Measurements from ENCODE around the gene IFITM10. TPM values are rescaled to one million over a fixed set of nuclear protein-coding genes. Genes with fewer than 3 reads are reported as not detected.

The IFITM10 gene
- total and polyA plus RNA-seq, 10 of the 15 experiments (the other 5 are each of a cell fraction or from before 2014, with no cell fraction given): 0.04 to 0.27 TPM; not detected in 8

- in situ Hi-C loops (cut with MboI): no loop called here
- H3K4me3 ChIP-seq: no peak overlapping the region
- ChIA-PET SMC1A (ENCODE audit: uncharacterized antibody, unreplicated experiment) (no interaction called here), CTCF (no interaction called here), POLR2A (no interaction called here), RAD21 (ENCODE audit: unreplicated experiment) (no interaction called here)
- no peak for DNase-seq (ENCODE audit: low read depth, low spot score)
- no peaks in the 10 kb centered on the region for H3K79me2 ChIP-seq (ENCODE audit: control insufficient read depth, insufficient read depth, low read length)
- H3K9ac ChIP-seq (ENCODE audit: control insufficient read depth, insufficient read depth, low read length): no peak overlapping the region
- intact Hi-C loops (cut with micrococcal nuclease; ENCODE audit: unreplicated experiment): no loop called here
- ATAC-seq: no peak
- BruUV-seq (replicated peaks): no TSS peak
- WGBS (ENCODE audit: insufficient coverage, insufficient replicate concordance, low lambda C conversion rate, missing lambda C conversion rate): 44% methylated on average over 12 of the region's 12 CpGs
- no peak for FAIRE-seq
- no peaks in the 10 kb centered on the region for H3K27me3 ChIP-seq (replicated peaks in 1 of 2; ENCODE audit: control insufficient read depth in 2 of 2, insufficient read depth in 2 of 2, low read length in 1 of 2)
- no peaks in the 10 kb centered on the region for H3K36me3 ChIP-seq (ENCODE audit: control insufficient read depth in 2 of 2, insufficient read depth in 2 of 2, low read length in 1 of 2)
- no peaks in the 10 kb centered on the region for H4K20me1 ChIP-seq (ENCODE audit: control insufficient read depth, insufficient read depth)
- H3K9me3 ChIP-seq (replicated peaks; ENCODE audit: control insufficient read depth, insufficient read depth, low read length): no peaks in the 10 kb centered on the region
- no peak overlapping the region for H3K4me2 ChIP-seq (ENCODE audit: control insufficient read depth, insufficient read depth)
- TF ChIP-seq BCL11A (IDR thresholded peaks at IDR 0.05; ENCODE audit: low read depth, low read length): no peak
- TF ChIP-seq USF2 (IDR thresholded peaks at IDR 0.05; ENCODE audit: borderline replicate concordance, low read depth, low read length): no peak
- TF ChIP-seq SREBF1 (IDR thresholded peaks at IDR 0.05; ENCODE audit: low read length): no peak
- no peak for TF ChIP-seq STAT1 (conservative IDR thresholded peaks at IDR 0.05)
- TF ChIP-seq BMI1 (IDR thresholded peaks at IDR 0.05; ENCODE audit: borderline replicate concordance): no peak
- no peak for TF ChIP-seq NFYB (IDR thresholded peaks at IDR 0.05; ENCODE audit: insufficient read depth, low read depth, low read length)
- TF ChIP-seq TAF1 (IDR thresholded peaks at IDR 0.05; ENCODE audit: borderline replicate concordance, low read depth, low read length): no peak
- no peak for TF ChIP-seq TBL1XR1 (IDR thresholded peaks at IDR 0.05; ENCODE audit: low read depth, low read length)
- TF ChIP-seq ASH2L (IDR thresholded peaks at IDR 0.05; ENCODE audit: borderline replicate concordance, low read depth): no peak
- no peak for TF ChIP-seq ZNF687 (IDR thresholded peaks at IDR 0.05)
- H2AFZ ChIP-seq (ENCODE audit: control insufficient read depth, low read depth, low read length): no peak overlapping the region
- peaks cover 4% of the 10 kb centered on the region; the same call in 1 of the 2 replicates for H3K4me1 ChIP-seq (ENCODE audit: control insufficient read depth, insufficient read depth, low read length)
- no peak overlapping the region for H3K27ac ChIP-seq (ENCODE audit: control insufficient read depth, insufficient read depth)
These were observed 24.5 kb upstream of the IFITM10 start for GRCh38 chr11:1774886-1775285.

All from GM12878 (cell line).